ENCODE results near the gene RUBCN. TPM values are rescaled to one million over a fixed set of nuclear protein-coding genes. Genes with fewer than 3 reads are reported as not detected.
"Not testable (repeated sequence)": the region's sequence is repeated elsewhere in the genome, so short reads cannot be mapped to it uniquely, and the experiment has no call there.

Gene RUBCN
- total RNA-seq, 1 experiment from 2014 or later, result 42.2 TPM

- no peak for DNase-seq (ENCODE audit: low spot score)
These were observed 1.9 kb downstream of the RUBCN start for GRCh38 chr3:197734667-197735318.

DNA sequence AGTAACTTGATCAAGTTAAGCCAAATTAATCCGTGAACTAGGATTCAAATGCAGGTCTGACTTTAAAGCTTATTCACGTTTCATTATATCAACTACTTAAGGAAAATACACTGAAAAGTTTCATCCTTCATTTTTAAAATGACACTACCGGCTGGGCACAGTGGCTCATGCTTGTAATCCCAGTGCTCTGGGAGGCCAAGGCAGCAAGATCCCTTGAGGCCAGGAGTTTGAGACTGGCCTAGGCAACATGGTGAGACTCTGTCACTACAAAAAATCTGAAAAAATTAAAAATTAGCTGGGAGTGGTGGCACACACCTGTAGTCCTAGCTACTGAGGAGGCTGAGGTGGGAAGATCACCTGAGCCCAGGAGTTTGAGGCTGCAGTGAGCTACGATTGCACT lies 3.7 kb downstream of the RUBCN start:
- DNase-seq (ENCODE audit: low spot score), result no peak

GRCh38 chr3:197731483-197731882 lies 5.2 kb downstream of the RUBCN start:
- not testable (repeated sequence) for DNase-seq (ENCODE audit: low spot score)

- DNase-seq (ENCODE audit: low spot score), result not testable (repeated sequence)
These were observed 5.9 kb downstream of the RUBCN start for GRCh38 chr3:197730770-197731169.

- peak; percentile 91 for DNase-seq (ENCODE audit: low spot score)
These were observed 6.5 kb downstream of the RUBCN start for GRCh38 chr3:197730200-197730599.

DNA sequence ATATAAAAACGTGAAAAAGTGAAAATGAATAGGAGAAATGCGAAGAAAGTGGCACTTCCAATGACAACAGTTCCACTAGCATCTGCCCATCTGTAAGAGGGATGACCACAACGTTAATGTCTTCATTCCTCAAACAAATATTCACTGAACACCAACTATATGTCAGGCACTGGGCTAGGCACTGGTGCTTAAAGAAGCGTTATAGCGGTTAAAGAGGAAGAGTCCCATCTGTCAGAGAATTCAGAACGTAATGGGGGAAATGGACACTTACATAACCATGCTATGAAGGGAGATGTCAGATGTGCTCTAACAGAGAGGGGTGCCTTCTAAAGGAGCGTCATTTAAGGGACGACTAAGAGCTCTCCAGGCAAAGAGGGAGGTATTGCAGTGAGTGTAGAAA lies 8.2 kb downstream of the RUBCN start:
- DNase-seq (ENCODE audit: low spot score), result no peak

- DNase-seq (ENCODE audit: low spot score), result not testable (repeated sequence)
These were observed 8.8 kb downstream of the RUBCN start for GRCh38 chr3:197727878-197728277.

DNA sequence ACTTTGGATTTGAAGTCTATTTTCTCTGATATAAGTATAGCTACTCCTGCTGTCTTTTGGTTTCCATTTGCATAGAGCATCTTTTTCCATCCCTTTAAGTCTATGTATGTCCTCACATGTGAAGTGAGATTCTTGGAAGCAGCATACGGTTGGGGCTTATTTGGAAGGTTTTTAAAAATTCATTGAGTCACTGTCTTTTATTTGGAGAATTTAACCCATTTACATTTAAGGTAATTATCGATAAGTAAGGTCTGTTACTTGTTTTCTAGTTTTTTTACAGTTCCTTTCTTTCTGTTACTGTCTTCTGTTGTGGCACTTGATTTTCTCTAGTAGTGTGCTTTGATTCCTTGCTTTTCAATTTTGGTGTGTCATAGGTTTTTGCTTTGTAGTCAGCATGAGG lies 14.0 kb downstream of the RUBCN start:
- DNase-seq (ENCODE audit: low spot score), result no peak

DNA sequence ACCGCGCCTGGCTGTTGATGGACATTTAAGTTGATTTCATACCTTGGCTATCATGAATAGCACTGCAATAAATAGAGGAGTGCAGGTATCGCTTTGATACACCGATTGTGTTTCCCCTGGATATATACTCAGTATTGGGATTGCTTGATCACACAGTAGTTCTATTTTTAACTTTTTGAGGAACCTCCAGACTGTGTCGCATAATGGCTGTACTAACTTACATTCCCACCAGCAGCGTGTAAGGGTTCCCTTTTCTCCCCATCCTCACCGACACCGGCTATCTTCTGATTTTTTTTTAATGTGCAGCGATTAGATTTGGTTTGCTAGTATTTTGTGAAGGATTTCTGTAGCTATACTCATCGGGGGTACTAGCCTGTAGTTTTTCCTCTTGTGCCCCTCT lies 16.0 kb downstream of the RUBCN start:
- DNase-seq (ENCODE audit: low spot score), result no peak

GRCh38 chr3:197718891-197719290 lies 17.8 kb downstream of the RUBCN start:
- peak; percentile 98 for DNase-seq (ENCODE audit: low spot score)

DNA sequence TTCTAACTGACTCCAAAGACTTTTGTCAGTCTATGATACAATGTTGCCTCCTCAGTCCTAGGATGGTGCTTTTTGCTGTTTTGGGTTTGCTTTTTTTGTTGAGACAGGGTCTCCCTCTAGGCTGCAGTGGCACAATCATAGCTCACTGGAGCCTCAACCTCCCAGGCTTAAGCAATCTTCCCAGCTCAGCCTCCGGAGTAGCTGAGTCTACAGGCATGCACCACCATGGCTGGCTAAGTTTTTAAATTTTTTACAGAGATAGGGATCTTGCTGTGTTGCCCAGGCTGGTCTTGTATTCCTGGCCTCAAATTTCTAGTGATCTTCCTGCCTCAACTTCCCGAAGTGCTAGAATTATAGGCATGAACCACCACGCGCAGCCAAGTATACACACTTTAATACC lies 22.5 kb downstream of the RUBCN start:
- no peak for DNase-seq (ENCODE audit: low spot score)

DNA sequence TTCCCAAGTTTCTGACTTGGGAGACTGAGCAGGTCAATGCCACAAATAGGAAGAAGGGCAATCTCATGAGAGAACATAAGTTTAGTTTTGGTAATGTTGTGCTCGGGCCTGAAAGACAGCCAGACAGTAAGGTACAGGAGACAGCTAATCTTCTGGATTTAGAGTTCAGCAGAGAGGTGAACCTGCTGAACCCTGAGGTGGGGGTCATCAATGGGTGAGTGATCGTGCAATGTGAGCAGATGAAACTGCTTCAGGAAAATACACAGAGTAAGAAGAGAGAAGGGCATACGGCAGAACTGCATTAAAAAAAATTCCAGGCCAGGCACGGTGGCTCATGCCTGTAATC lies 23.3 kb downstream of the RUBCN start:
- no peak for DNase-seq (ENCODE audit: low spot score)

- DNase-seq (ENCODE audit: low spot score), result peak; percentile 98
These were observed 24.6 kb downstream of the RUBCN start for GRCh38 chr3:197711973-197712707.

GRCh38 chr3:197710965-197711364 lies 25.7 kb downstream of the RUBCN start:
- not testable (repeated sequence) for DNase-seq (ENCODE audit: low spot score)

DNA sequence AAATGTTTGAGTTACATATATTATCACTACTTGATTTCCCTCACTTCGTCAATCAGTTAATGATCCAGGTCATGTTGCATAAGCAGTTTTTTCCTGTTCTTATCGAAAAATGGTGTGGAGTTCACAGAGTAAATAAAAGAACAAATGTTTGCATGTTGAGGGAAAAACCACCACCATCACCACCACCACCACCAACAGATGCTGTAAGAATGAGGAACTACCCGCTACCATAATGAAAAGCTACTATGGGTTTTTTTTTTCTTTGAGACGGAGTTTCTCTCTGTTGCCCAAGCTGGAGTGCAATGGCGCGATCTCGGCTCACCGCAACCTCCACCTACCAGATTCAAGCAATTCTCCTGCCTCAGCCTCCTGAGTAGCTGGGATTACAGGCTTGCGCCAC lies 27.6 kb downstream of the RUBCN start:
- DNase-seq (ENCODE audit: low spot score), result no peak

DNA sequence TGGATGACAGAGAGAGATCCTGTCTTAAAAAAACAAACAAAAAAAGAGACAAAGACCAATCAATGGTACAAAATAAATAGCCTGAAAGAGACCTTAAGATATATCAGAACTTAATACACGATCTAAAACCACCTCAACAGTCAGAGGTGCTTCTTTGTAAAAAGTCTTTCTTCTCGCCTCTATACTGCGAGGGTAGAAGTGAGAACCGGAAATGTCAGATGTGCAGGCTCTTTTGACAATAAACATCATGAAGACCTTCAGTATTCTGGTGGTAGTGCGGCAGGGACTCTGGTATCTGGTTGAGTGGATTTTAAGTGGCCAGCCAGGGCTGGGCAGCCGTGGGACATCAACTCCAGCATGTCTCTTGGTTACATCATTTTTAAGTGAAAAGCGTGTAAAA lies 30.0 kb downstream of the RUBCN start:
- DNase-seq (ENCODE audit: low spot score), result no peak

GRCh38 chr3:197701841-197702240 lies 34.9 kb downstream of the RUBCN start:
- no peak for DNase-seq (ENCODE audit: low spot score)

DNA sequence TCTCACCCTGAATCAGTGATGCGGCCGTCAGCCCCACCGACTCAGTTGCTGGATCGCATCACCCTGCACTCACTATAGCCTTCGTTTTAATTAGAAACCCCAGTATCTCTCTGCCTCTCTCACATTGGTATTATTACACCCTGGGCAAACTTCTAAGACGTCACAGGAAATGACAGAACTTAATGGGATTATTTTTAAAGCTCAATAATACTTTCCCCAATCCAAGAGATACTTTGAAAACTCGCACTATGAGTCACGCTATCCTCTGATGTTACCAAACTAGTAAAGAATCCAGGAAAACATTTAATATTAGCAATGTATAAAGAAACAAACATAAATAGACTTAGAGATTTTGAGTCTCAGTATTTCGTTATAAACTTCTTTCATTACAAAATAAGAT lies 36.6 kb downstream of the RUBCN start:
- DNase-seq (ENCODE audit: low spot score), result no peak

GRCh38 chr3:197697355-197697754 lies 39.3 kb downstream of the RUBCN start:
- no peak for DNase-seq (ENCODE audit: low spot score)

DNA sequence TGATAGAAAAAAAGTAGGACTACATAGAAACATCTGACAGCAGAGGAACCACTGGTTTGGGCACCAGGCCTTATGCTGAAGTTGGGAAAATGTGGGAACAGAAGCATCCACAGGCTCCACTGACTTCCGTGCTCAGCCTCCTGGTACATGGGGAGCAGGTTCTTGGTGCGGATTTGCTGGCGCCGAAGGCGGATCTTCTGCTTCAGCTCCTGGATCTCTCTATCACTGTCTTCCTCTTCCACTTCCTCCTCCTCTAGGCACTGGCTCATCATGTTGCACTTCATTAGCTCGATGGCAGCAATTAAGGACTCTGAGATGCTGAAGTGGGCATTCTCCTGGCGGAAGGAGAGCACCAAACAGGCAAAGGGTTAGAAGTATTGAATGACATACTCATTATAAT lies 42.5 kb downstream of the RUBCN start:
- no peak for DNase-seq (ENCODE audit: low spot score)

DNA sequence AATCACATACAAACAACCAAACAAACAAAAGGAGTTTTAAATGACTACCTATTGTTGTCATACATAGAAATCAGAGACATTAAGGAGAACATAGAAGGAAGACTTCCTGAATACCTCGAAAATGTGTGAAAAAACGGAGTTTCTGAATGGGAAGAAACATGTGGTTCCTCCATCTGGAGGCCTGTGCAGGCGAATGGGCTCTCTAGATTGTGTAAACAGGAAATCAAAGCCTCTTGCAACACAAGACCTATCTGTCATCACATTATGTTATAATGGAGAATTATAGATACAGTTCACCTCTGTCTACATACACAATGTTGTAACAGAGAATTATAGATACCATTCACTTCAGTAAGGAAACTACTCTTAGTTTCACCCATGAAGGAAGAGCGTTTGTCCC lies 44.1 kb downstream of the RUBCN start:
- DNase-seq (ENCODE audit: low spot score), result no peak

- DNase-seq (ENCODE audit: low spot score), result no peak
These were observed 46.0 kb downstream of the RUBCN start for GRCh38 chr3:197690754-197691153.

DNA sequence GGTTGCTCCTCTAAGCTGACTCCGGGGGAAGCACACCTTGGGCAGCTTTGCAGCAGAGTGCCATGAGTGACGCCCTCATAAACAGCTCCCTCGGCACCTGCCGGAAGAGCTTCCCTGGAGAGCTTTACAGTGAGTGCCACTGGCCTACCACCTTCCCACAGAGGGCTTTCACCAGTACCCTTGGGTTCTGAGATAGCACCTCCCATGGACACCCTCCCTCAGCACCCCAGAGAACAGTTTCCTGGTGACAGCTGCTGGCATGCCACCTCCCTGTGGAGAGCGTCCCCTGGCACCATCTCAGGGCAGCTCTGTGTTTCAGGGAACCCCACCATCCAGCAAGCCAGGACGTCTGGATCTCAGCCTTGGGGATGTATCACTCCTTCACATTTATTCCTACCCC lies 49.1 kb downstream of the RUBCN start:
- DNase-seq (ENCODE audit: low spot score), result no peak

DNA sequence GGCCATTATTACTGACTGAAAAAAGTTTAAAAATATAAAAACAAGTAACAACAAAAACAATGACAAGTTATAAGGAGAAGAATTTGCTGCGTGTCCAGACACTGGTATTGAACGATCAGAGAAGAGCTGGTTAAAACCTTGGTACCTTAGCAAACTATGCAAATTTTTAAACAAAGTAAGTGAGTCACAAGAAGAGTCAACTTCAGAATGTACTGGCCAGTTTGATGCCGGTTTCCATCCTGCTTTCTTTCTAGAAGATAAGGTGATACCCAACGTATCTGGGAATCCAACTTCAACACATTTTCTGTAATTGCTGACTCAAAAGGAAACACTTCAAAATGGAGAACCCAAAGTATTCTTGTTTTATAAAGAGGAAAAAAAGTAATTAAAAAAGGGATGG lies 49.8 kb downstream of the RUBCN start:
- no peak for DNase-seq (ENCODE audit: low spot score)
